Ovary (tissue), 3 donors: ENCODE results near the gene EHBP1.

Source experiments
- CTCF ChIP-seq, 3 donors: fragments of 450-650 bp in 2 of 3; fragments of 200-600 bp in 1 of 3; IDR thresholded peaks; one replicate each; pipeline versions ENCODE4 v1.5.1 to v1.8.0; 2016 to 2022; ENCODE audit warnings: antibody characterized with exemption in 3 of 3, mild to moderate bottlenecking in 1 of 3
- EP300 ChIP-seq: sonication (generic); formaldehyde crosslinking; IDR thresholded peaks from one replicate; pipeline ENCODE4 v1.6.1; 2017; ENCODE audit warnings: antibody characterized with exemption
- donor health status: DM: no; HTN: no; CAD: no.

DNA sequence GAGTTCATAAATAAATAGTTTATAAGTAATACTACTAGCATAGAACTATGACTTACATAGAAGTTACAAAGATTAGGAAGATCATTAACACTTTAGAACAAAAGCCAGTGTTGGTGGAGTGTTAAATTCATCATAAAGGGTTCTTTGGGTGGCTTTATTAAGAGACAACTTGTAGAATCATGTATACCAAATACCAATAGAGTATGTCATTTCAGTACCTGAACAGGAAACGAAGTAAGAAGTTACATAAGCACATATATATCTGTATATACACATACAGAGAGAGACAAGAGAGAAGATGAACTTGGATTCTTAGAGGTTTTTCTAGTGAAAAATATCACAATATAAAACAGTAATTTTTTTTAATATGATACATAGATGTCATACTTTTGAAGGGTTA, 262.7 kb downstream of the EHBP1 start:
- TF ChIP-seq EP300 (no peak), CTCF (IDR thresholded peaks at IDR 0.05) (no peak)
